AG09309 (cell line): ENCODE data around the gene NUF2.

ENCODE experiments used
- DNase-seq: peaks from one replicate; pipeline ENCODE4 v3.0.0-alpha.2; 2010; ENCODE audit warnings: low read depth
- H3K4me3 ChIP-seq: 2 replicates; pipeline ENCODE4 v1.5.1; 2011; ENCODE audit warnings: mild to moderate bottlenecking, low read depth, low read length, moderate library complexity; ENCODE audit not compliant: control insufficient read depth
- TF ChIP-seq, protein P1 (sequence below): IDR thresholded peaks from 2 replicates; pipeline ENCODE4 v1.5.1; 2011; ENCODE audit warnings: mild to moderate bottlenecking, low read depth, low read length, inconsistent platforms; ENCODE audit not compliant: insufficient read depth, control insufficient read depth; ENCODE audit errors: missing control alignments

NUF2 gene

DNA sequence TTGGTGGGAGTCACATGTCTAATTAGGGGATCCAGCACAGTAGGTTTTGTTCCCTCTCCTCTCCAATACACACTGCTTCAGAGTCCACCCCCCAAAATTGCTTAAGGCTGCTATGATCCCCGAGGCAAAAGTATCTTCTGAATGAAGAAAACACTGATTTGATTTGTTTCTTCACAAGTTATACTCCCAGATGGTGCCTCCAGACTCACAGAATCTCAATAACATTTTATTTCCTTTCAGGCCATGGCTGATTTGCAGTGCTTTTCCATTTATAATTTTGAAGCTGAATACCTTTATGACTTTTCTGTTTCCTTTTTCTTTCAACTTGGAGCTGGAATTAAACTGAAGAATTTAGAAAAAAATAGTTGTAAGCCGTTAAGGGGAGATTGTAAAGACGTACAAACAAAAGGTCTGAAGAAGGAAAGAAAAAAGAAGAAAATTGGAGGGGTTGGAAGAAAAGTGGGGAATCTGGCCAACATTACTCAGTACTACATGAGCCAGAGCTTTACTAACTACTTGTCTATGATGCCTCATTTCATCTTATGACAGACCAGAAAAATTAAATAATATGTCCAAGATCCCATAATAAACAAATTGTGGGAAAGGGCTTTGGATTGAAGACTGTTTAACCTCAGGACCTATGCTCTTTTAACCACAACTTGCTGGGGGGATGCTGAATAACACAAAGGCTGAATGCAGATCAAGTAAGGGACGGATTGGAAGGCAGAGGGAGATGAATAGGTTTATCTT is 75.9 kb downstream of the NUF2 start:
- DNase-seq: no peak
- H3K4me3 ChIP-seq: no peak overlapping the region
- TF ChIP-seq, protein P1, sequence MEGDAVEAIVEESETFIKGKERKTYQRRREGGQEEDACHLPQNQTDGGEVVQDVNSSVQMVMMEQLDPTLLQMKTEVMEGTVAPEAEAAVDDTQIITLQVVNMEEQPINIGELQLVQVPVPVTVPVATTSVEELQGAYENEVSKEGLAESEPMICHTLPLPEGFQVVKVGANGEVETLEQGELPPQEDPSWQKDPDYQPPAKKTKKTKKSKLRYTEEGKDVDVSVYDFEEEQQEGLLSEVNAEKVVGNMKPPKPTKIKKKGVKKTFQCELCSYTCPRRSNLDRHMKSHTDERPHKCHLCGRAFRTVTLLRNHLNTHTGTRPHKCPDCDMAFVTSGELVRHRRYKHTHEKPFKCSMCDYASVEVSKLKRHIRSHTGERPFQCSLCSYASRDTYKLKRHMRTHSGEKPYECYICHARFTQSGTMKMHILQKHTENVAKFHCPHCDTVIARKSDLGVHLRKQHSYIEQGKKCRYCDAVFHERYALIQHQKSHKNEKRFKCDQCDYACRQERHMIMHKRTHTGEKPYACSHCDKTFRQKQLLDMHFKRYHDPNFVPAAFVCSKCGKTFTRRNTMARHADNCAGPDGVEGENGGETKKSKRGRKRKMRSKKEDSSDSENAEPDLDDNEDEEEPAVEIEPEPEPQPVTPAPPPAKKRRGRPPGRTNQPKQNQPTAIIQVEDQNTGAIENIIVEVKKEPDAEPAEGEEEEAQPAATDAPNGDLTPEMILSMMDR: no peak

DNA sequence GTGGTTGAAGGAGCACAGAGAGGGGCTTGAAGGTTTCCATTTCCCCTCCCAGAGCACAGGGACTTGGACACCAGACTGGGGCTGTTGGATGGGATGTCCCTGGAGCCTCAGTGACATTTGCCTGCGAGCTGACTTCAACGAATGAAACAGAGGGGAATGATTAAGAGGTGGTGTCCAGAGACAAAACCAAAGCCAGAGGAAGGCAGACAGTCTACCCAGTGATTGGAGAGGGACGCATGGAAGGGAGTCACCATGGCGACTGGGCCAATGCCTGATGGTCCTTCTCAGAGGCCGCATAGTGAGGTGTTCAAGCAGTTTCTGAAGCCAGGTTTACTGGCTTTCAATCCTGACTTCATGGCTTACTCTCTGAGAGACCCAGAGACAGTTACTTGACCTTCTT is 77.2 kb downstream of the NUF2 start:
- no peak overlapping the region for H3K4me3 ChIP-seq
- no peak for DNase-seq
- TF ChIP-seq, protein P1: no peak

DNA sequence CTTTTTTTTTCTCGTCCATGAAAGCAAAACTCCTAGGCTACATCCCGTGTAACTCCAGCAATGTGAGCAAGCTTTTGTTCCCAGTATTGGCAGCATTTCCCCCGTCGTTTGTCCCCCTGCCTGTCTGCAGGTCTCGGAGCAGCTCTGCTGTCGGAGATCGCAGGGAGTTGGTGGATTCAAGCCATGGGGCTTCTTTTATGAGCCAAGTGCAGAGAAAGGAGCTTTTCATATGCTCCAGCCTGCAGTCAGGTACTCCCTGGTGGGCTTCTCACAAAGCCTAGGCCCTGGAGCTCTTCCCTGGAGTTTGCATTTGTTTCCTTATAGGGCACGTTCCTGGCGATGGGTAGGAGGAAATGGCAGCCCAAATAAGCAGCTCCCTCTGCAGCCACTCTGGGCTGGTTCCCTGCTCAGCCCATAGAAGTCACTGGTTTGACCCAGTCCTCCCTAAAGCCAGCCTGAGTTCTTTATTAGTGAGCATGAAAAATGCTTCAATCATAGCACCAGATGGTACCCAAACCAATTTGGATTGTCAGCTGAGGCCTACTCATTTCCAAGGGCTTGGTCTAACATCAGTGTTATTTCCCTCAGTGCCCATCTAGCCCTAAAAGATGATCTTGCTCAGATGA is 78.3 kb downstream of the NUF2 start:
- no peak overlapping the region for H3K4me3 ChIP-seq
- no peak for DNase-seq
- TF ChIP-seq, protein P1: no peak

DNA sequence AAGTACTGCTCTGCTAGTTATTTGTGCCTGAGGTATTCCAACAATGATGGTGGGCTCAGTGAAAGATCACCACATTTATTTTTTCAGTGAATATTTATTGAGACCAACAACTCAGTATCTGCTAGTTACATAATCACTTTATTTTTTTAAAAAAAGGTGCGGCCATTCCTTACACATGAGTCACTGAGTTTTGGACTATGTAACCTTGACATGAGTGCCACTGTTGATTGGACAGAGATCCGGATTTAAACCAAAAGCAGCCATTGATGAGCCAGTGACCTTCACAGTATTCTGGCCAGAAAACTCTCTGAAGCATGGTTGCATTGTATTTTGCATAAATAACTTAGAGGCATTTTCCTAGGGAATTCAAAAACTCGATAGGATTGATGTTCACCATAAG is 79.5 kb downstream of the NUF2 start:
- no peak for DNase-seq
- TF ChIP-seq, protein P1: no peak
- no peak overlapping the region for H3K4me3 ChIP-seq
